Measurements from ENCODE around the gene ELL. TPM values are rescaled to one million over a fixed set of nuclear protein-coding genes. Genes with fewer than 3 reads are reported as not detected.

ELL gene
- total and polyA plus RNA-seq, 2 donors (not counting 3 experiments of a cell fraction or from before 2014, with no cell fraction given): 9.9 to 18.2 TPM

GRCh38 chr19:18518639-18519038 is 3.2 kb downstream of the ELL start:
- CTCF ChIA-PET: interaction anchor here (1.0 to 2.3 kb wide), 5 partner anchors 14 to 57 kb away, joined by 3 to 9 read pairs (median 4); no protein-coding TSS in a partner anchor
- no peak for FAIRE-seq
- H3K4me3 ChIP-seq (replicated peaks in 1 of 3; ENCODE audit: insufficient read depth in 1 of 3, low read depth in 1 of 3, low read length in 3 of 3): no peak overlapping the region
- intact Hi-C loops (cut with micrococcal nuclease) (no loop called here), dilution Hi-C loops (cut with MboI; ENCODE audit: extremely low pct_ligation_motif_present, low sequenced_read_pairs) (no loop called here)
- POLR2A ChIA-PET: interaction anchor here (0.5 kb wide), 1 partner anchor 22 kb away, joined by 3 read pairs; no protein-coding TSS in a partner anchor
- no peak overlapping the region for H2AFZ ChIP-seq (ENCODE audit: low read depth, low read length)
- no TSS peak for BruUV-seq (replicated peaks)
- no peaks in the 10 kb centered on the region for H3K36me3 ChIP-seq (ENCODE audit: control insufficient read depth in 2 of 2, extremely low read depth in 1 of 2, insufficient read depth in 2 of 2, low read length in 2 of 2)
- TF ChIP-seq MYC (IDR thresholded peaks at IDR 0.05; ENCODE audit: low read depth, low read length) (no peak), EZH2 (IDR thresholded peaks at IDR 0.05; ENCODE audit: borderline replicate concordance, low read depth, low read length, severe bottlenecking) (no peak), JUN (IDR thresholded peaks at IDR 0.05; ENCODE audit: borderline replicate concordance, insufficient read depth, insufficient read length, low read depth) (no peak)
- H3K9me1 ChIP-seq (replicated peaks; ENCODE audit: control insufficient read depth, extremely low read depth, insufficient read depth, low read length): no peaks in the 10 kb centered on the region
- H3K4me2 ChIP-seq (ENCODE audit: insufficient read depth, low read length): no peak overlapping the region
- H3K4me1 ChIP-seq (ENCODE audit: control insufficient read depth, extremely low read depth, insufficient read depth, low read length): peaks cover 27% of the 10 kb centered on the region
- H3K9me3 ChIP-seq (replicated peaks; ENCODE audit: control insufficient read depth, insufficient read depth, low read length): no peaks in the 10 kb centered on the region
- no peak for DNase-seq (ENCODE audit: low read depth, low spot score)
- no peaks in the 10 kb centered on the region for H3K27me3 ChIP-seq (ENCODE audit: control insufficient read depth in 2 of 2, insufficient read depth in 2 of 2, low read length in 2 of 2)
- no peak overlapping the region for H3K27ac ChIP-seq (ENCODE audit: insufficient read depth, low read depth, low read length)
- H3K9ac ChIP-seq (replicated peaks; ENCODE audit: extremely low read depth, insufficient read depth, low read length): no peak overlapping the region
- H3K79me2 ChIP-seq (ENCODE audit: control insufficient read depth, insufficient read depth, low read length): peaks cover 71% of the 10 kb centered on the region
- H4K20me1 ChIP-seq (replicated peaks; ENCODE audit: control insufficient read depth, extremely low read depth, insufficient read depth, low read length): peaks cover 2% of the 10 kb centered on the region

GRCh38 chr19:18517606-18518005 is 4.3 kb downstream of the ELL start:
- H3K9ac ChIP-seq (replicated peaks; ENCODE audit: extremely low read depth, insufficient read depth, low read length): no peak overlapping the region
- ChIA-PET POLR2A (no interaction called here), CTCF (interaction anchor here (0.7 to 1.9 kb wide), 4 partner anchors 17 to 56 kb away, joined by 3 to 6 read pairs (median 4); no protein-coding TSS in a partner anchor)
- TF ChIP-seq POLR2AphosphoS5 (IDR thresholded peaks at IDR 0.05; ENCODE audit: insufficient read depth, low read depth, low read length) (no peak), JUN (IDR thresholded peaks at IDR 0.05; ENCODE audit: borderline replicate concordance, insufficient read depth, insufficient read length, low read depth) (no peak), MAX (IDR thresholded peaks at IDR 0.05; ENCODE audit: insufficient read depth, insufficient read length) (no peak), MYC (IDR thresholded peaks at IDR 0.05; ENCODE audit: low read depth, low read length) (no peak), FOS (IDR thresholded peaks at IDR 0.05; ENCODE audit: borderline replicate concordance, insufficient read depth, low read length) (no peak), CTCF (IDR thresholded peaks at IDR 0.05; ENCODE audit: extremely low read depth in 1 of 2, insufficient read depth in 1 of 2, low read depth in 1 of 2, low read length in 2 of 2) (no peak), EZH2 (IDR thresholded peaks at IDR 0.05; ENCODE audit: borderline replicate concordance, low read depth, low read length, severe bottlenecking) (no peak), GATA2 (IDR thresholded peaks at IDR 0.05; ENCODE audit: insufficient read depth, insufficient read length, low read depth, low read length) (no peak)
- H4K20me1 ChIP-seq (replicated peaks; ENCODE audit: control insufficient read depth, extremely low read depth, insufficient read depth, low read length): peaks cover 2% of the 10 kb centered on the region
- dilution Hi-C loops (cut with MboI; ENCODE audit: extremely low pct_ligation_motif_present, low sequenced_read_pairs) (no loop called here), intact Hi-C loops (cut with micrococcal nuclease) (no loop called here)
- no peak for DNase-seq (ENCODE audit: low read depth, low spot score)
- no peaks in the 10 kb centered on the region for H3K9me3 ChIP-seq (replicated peaks; ENCODE audit: control insufficient read depth, insufficient read depth, low read length)
- no peaks in the 10 kb centered on the region for H3K36me3 ChIP-seq (ENCODE audit: control insufficient read depth in 2 of 2, extremely low read depth in 1 of 2, insufficient read depth in 2 of 2, low read length in 2 of 2)
- H3K4me3 ChIP-seq (replicated peaks in 1 of 3; ENCODE audit: insufficient read depth in 1 of 3, low read depth in 1 of 3, low read length in 3 of 3): no peak overlapping the region
- no peaks in the 10 kb centered on the region for H3K9me1 ChIP-seq (replicated peaks; ENCODE audit: control insufficient read depth, extremely low read depth, insufficient read depth, low read length)
- no TSS peak for BruUV-seq (replicated peaks)
- FAIRE-seq: no peak
- H3K27ac ChIP-seq (ENCODE audit: insufficient read depth, low read depth, low read length): no peak overlapping the region
- no peak overlapping the region for H2AFZ ChIP-seq (ENCODE audit: low read depth, low read length)
- peaks cover 79% of the 10 kb centered on the region for H3K79me2 ChIP-seq (ENCODE audit: control insufficient read depth, insufficient read depth, low read length)
- peaks cover 27% of the 10 kb centered on the region for H3K4me1 ChIP-seq (ENCODE audit: control insufficient read depth, extremely low read depth, insufficient read depth, low read length)
- no peak overlapping the region for H3K4me2 ChIP-seq (ENCODE audit: insufficient read depth, low read length)
- no peaks in the 10 kb centered on the region for H3K27me3 ChIP-seq (ENCODE audit: control insufficient read depth in 2 of 2, insufficient read depth in 2 of 2, low read length in 2 of 2)
